ENCODE measurements around the gene TTC13. TPM values are rescaled to one million over a fixed set of nuclear protein-coding genes. Genes with fewer than 3 reads are reported as not detected.

The TTC13 gene
- total and polyA plus RNA-seq, 2 of the 4 experiments (the other 2 are of a cell fraction): 6.1 to 9.1 TPM

DNA sequence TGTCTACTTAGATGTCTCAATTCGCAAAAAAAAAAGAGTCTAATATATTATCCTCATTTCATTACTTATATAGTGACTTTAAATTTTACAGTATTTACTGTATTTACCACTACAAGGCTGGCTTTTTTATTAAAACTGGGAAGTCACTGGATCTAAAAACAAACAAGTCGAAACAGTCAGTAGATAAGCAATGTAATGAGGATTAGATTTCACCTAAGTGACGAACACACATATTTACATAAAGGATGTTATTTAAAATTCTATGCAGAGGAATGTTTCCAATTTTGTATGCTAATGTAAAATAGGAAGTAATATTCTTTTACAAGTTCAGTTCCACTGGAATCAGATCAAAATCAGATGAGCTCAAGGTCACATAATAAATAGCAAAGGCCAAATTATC is 28.3 kb downstream of the TTC13 start:
- Histone ChIP-seq H4K20me1 (ENCODE audit: insufficient read depth, low read length) (no peaks in the 10 kb centered on the region), H2BK20ac (ENCODE audit: low read depth, low read length) (no peak overlapping the region), H3K4ac (ENCODE audit: low read depth, low read length) (no peak overlapping the region), H3K9ac (ENCODE audit: low read depth, low read length) (no peak overlapping the region), H3K9me1 (ENCODE audit: insufficient read depth, low read length) (no peaks in the 10 kb centered on the region), H2AK9ac (replicated peaks; ENCODE audit: low read depth, low read length, poor library complexity) (no peak overlapping the region), H3K4me1 (ENCODE audit: control insufficient read depth, insufficient read depth, low read length) (no peaks in the 10 kb centered on the region), H4K8ac (ENCODE audit: low read depth in 2 of 2, low read length in 2 of 2) (no peak overlapping the region), H3K23ac (ENCODE audit: low read depth, low read length) (no peak overlapping the region), H2AFZ (replicated peaks; ENCODE audit: low read length, poor library complexity) (no peak overlapping the region), H2BK15ac (ENCODE audit: low read depth, low read length) (no peak overlapping the region), H3K27ac (ENCODE audit: insufficient read depth, low read length) (no peak overlapping the region), H4K5ac (ENCODE audit: low read depth, low read length) (no peak overlapping the region), H2BK120ac (ENCODE audit: low read depth, low read length) (no peak overlapping the region), H3K56ac (ENCODE audit: extremely low read depth, insufficient read depth, low read length) (no peak overlapping the region), H3K79me1 (ENCODE audit: low read depth in 1 of 2, low read length in 2 of 2) (no peaks in the 10 kb centered on the region), H3K4me3 (ENCODE audit: insufficient read depth, low read depth, low read length) (no peak overlapping the region), H2BK5ac (ENCODE audit: low read depth, low read length, poor library complexity, severe bottlenecking) (no peak overlapping the region), H4K91ac (ENCODE audit: insufficient read depth, low read depth, low read length) (no peak overlapping the region), H3K9me3 (ENCODE audit: control insufficient read depth, insufficient read depth, low read length) (no peaks in the 10 kb centered on the region), H3K14ac (replicated peaks; ENCODE audit: low read depth, low read length) (no peak overlapping the region), H3K27me3 (ENCODE audit: control insufficient read depth, insufficient read depth, low read length) (no peaks in the 10 kb centered on the region), H2AK5ac (ENCODE audit: low read depth, low read length) (no peak overlapping the region), H3K36me3 (ENCODE audit: control insufficient read depth, insufficient read depth, low read length) (no peaks in the 10 kb centered on the region), H3K4me2 (ENCODE audit: low read depth, low read length) (no peak overlapping the region), H3K18ac (ENCODE audit: low read depth, low read length) (no peak overlapping the region)
- no CpG with 5 or more reads among the region's 3 CpGs for WGBS, 2 experiments (ENCODE audit: extremely low coverage in 2 of 2, insufficient read length in 1 of 2)
- in situ Hi-C loops (cut with MboI; ENCODE audit: low sequenced_read_pairs) (no loop called here), intact Hi-C loops (cut with micrococcal nuclease) (no loop called here), dilution Hi-C loops (cut with HindIII; ENCODE audit: low sequenced_read_pairs, unreplicated experiment) (no loop called here)
- ChIA-PET POLR2A (ENCODE audit: unreplicated experiment) (interaction anchor here (0.6 kb wide), 1 partner anchor 12 kb away, joined by 3 read pairs; no protein-coding TSS in a partner anchor), CTCF (interaction anchor here (1.2 kb wide), 1 partner anchor 13 kb away, joined by 4 read pairs; no protein-coding TSS in a partner anchor)
- no TSS peak for BruUV-seq (replicated peaks)
- peak; percentile 46 for ATAC-seq (ENCODE audit: low read depth)
- no peak for DNase-seq
- no peak for TF ChIP-seq MAFK (IDR thresholded peaks at IDR 0.05; ENCODE audit: low read depth, low read length)
